ENCODE measurements around the gene CRYGA. TPM values are rescaled to one million over a fixed set of nuclear protein-coding genes. Genes with fewer than 3 reads are reported as not detected.

The CRYGA gene
- total and polyA plus RNA-seq, 2 donors (not counting 3 experiments of a cell fraction or from before 2014, with no cell fraction given): not detected

DNA sequence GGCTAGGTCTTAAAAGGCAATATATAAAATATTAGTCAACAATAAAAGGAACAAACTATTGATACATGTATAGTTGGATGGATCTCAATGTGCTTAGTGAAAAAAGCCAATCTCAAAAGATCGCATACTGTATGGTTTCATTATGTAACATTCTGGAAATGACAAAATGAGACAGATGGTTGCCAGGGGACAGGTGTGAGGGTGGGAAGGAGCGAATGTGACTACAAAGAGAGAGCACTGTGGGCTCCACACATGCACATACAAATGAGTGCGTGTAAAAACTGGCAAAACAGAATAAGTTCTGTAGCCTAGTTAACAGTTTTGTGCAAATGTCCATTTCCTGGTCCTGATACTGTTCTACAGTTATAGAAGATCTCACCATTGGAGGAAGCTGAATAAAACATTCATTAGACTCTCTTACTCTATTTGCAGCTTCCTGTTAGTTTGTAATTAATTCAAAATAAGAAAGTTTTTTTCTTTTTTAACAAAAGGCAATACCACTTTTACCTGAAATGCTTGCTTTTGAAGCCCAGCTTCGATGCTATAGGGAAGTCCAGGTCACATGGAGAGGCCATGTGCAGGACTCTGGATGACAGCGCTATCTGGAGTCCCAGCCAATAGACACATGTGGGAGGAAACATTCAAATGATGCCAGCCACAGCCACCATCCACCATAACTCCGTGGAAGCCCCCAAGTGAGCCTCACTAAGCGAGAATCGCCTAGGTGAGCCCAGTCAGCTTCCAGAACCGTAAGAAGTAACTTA is 47.5 kb upstream of the CRYGA start:
- CTCF ChIA-PET: no interaction called here
- POLR2A ChIA-PET: no interaction called here
- BruUV-seq (replicated peaks): no TSS peak

More for the DNA sequence above, 47.5 kb upstream of the CRYGA start:
- no peaks in the 10 kb centered on the region for H3K36me3 ChIP-seq (ENCODE audit: control insufficient read depth in 2 of 2, extremely low read depth in 1 of 2, insufficient read depth in 2 of 2, low read length in 2 of 2)
- no peak for DNase-seq (ENCODE audit: low read depth, low spot score)
- no peak overlapping the region for H3K4me2 ChIP-seq (ENCODE audit: insufficient read depth, low read length)
- no peak overlapping the region for H3K27ac ChIP-seq (ENCODE audit: insufficient read depth, low read depth, low read length)
- no peak overlapping the region for H2AFZ ChIP-seq (ENCODE audit: low read depth, low read length)
- dilution Hi-C loops (cut with MboI; ENCODE audit: extremely low pct_ligation_motif_present, low sequenced_read_pairs): no loop called here
- no peak overlapping the region for H3K4me3 ChIP-seq (replicated peaks in 1 of 3; ENCODE audit: insufficient read depth in 1 of 3, low read depth in 1 of 3, low read length in 3 of 3)
- TF ChIP-seq POLR2A (IDR thresholded peaks at IDR 0.05; ENCODE audit: low read depth, low read length) (no peak), EZH2 (IDR thresholded peaks at IDR 0.05; ENCODE audit: borderline replicate concordance, low read depth, low read length, severe bottlenecking) (no peak), MYC (IDR thresholded peaks at IDR 0.05; ENCODE audit: low read depth, low read length) (no peak), POLR2AphosphoS5 (IDR thresholded peaks at IDR 0.05; ENCODE audit: insufficient read depth, low read depth, low read length) (no peak)
- TF ChIP-seq, protein P1, sequence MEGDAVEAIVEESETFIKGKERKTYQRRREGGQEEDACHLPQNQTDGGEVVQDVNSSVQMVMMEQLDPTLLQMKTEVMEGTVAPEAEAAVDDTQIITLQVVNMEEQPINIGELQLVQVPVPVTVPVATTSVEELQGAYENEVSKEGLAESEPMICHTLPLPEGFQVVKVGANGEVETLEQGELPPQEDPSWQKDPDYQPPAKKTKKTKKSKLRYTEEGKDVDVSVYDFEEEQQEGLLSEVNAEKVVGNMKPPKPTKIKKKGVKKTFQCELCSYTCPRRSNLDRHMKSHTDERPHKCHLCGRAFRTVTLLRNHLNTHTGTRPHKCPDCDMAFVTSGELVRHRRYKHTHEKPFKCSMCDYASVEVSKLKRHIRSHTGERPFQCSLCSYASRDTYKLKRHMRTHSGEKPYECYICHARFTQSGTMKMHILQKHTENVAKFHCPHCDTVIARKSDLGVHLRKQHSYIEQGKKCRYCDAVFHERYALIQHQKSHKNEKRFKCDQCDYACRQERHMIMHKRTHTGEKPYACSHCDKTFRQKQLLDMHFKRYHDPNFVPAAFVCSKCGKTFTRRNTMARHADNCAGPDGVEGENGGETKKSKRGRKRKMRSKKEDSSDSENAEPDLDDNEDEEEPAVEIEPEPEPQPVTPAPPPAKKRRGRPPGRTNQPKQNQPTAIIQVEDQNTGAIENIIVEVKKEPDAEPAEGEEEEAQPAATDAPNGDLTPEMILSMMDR (IDR thresholded peaks at IDR 0.05; ENCODE audit: extremely low read depth in 1 of 2, insufficient read depth in 1 of 2, low read depth in 1 of 2, low read length in 2 of 2): no peak
- no peaks in the 10 kb centered on the region for H3K27me3 ChIP-seq (ENCODE audit: control insufficient read depth in 2 of 2, insufficient read depth in 2 of 2, low read length in 2 of 2)
- H3K9me1 ChIP-seq (replicated peaks; ENCODE audit: control insufficient read depth, extremely low read depth, insufficient read depth, low read length): no peaks in the 10 kb centered on the region
- intact Hi-C loops (cut with micrococcal nuclease): no loop called here
- no peaks in the 10 kb centered on the region for H3K4me1 ChIP-seq (ENCODE audit: control insufficient read depth, extremely low read depth, insufficient read depth, low read length)
- H3K9me3 ChIP-seq (replicated peaks; ENCODE audit: control insufficient read depth, insufficient read depth, low read length): no peaks in the 10 kb centered on the region
- H4K20me1 ChIP-seq (replicated peaks; ENCODE audit: control insufficient read depth, extremely low read depth, insufficient read depth, low read length): no peaks in the 10 kb centered on the region
- no peak overlapping the region for H3K9ac ChIP-seq (replicated peaks; ENCODE audit: extremely low read depth, insufficient read depth, low read length)
- FAIRE-seq: no peak
- no peaks in the 10 kb centered on the region for H3K79me2 ChIP-seq (ENCODE audit: control insufficient read depth, insufficient read depth, low read length)

All from endothelial cell of umbilical vein (primary cell).